ENCODE data around the gene NR1H3.

Gene NR1H3

DNA sequence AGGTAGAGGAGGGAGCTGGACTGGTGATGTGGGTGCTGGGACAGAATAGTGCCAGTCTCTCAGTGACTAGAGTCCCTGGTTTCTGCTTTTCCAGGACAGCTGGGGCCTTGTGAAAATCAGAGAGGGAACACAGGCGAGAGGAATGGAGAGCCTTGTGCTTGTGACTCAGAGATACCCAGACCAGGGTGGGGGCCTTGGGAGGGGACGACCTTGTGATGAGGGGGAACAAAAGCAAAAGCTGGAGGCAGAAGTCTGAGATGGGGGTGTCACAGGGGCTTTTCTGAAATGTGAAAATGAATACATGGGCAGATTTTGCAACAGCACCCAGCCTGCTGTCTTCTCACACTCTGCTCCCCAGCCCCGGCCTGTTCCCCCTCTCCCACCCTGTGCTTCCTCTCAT lies 3.4 kb upstream of the NR1H3 start:
- Histone ChIP-seq H3K36me3 (ENCODE audit: control insufficient read depth in 1 of 2, insufficient read depth in 2 of 2, low read depth in 1 of 2, low read length in 2 of 2) (no peaks in the 10 kb centered on the region), H3K27me3 (ENCODE audit: control insufficient read depth in 1 of 2, insufficient read depth in 1 of 2, low read length in 2 of 2) (no peaks in the 10 kb centered on the region), H3K14ac (ENCODE audit: low read length in 2 of 2) (peak overlapping the region in 1 of 2 experiments; percentile 35), H4K8ac (ENCODE audit: low read length) (peak overlapping the region; percentile 83), H3K4me1 (ENCODE audit: control insufficient read depth, insufficient read depth, low read depth, low read length) (peaks cover 28% of the 10 kb centered on the region), H2BK12ac (ENCODE audit: low read length in 2 of 2) (peak overlapping the region in 1 of 2 experiments; percentile 93), H4K91ac (ENCODE audit: low read length) (peak overlapping the region; percentile 85), H3K23ac (ENCODE audit: low read length in 2 of 2) (peak overlapping the region in 1 of 2 experiments; percentile 56), H3K9me3 (ENCODE audit: control insufficient read depth, low read length) (no peaks in the 10 kb centered on the region), H3K9ac (ENCODE audit: low read length) (peak overlapping the region; percentile 74), H2BK15ac (ENCODE audit: low read depth, poor library complexity, severe bottlenecking) (peak overlapping the region; percentile 95), H2BK5ac (ENCODE audit: low read depth, low read length, poor library complexity, severe bottlenecking) (no peak overlapping the region), H2AFZ (ENCODE audit: low read depth, low read length) (no peak overlapping the region), H3K79me1 (replicated peaks; ENCODE audit: low read length, poor library complexity, severe bottlenecking) (peaks cover 11% of the 10 kb centered on the region), H2AK5ac (ENCODE audit: low read length, severe bottlenecking) (peak overlapping the region; percentile 40), H2BK120ac (ENCODE audit: low read depth, low read length) (peak overlapping the region; percentile 57), H3K18ac (ENCODE audit: low read depth in 1 of 2, low read length in 2 of 2) (peak overlapping the region; percentile 81 to 89), H3K4ac (ENCODE audit: low read depth in 1 of 2, low read length in 2 of 2) (peak overlapping the region; percentile 47 to 73), H3K4me3 (ENCODE audit: insufficient read depth in 1 of 2, low read depth in 1 of 2, low read length in 2 of 2) (peak overlapping the region in 1 of 2 experiments; percentile 55), H3K27ac (ENCODE audit: low read length, poor library complexity, severe bottlenecking) (no peak overlapping the region), H3K4me2 (ENCODE audit: low read length, poor library complexity, severe bottlenecking) (no peak overlapping the region)
- DNase-seq = peak; percentile 62
- 49% methylated on average over 3 of the region's 3 CpGs for WGBS

DNA sequence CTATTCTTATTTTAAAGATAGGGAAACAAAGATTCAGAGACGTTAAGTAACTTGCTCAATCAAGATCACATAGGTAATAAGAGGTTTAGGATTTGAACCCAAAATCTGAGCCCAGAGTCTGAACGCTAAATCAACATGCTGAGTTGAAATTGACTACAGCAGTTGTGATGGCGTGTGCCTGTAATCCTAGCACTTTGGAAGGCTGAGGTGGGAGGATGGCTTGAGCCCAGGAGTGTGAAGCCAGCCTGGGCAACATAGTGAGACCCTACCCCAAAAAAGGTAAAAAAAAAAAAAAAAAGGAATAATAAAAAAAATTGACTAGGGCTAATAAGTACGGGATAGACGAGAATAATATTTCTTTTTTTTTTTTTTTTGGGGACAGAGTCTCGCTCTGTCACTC lies 1.4 kb upstream of the NR1H3 start:
- Histone ChIP-seq H3K4me1 (ENCODE audit: control insufficient read depth, insufficient read depth, low read depth, low read length) (peaks cover 31% of the 10 kb centered on the region), H2BK5ac (ENCODE audit: low read depth, low read length, poor library complexity, severe bottlenecking) (no peak overlapping the region), H3K27me3 (ENCODE audit: control insufficient read depth in 1 of 2, insufficient read depth in 1 of 2, low read length in 2 of 2) (no peaks in the 10 kb centered on the region), H2BK120ac (ENCODE audit: low read depth, low read length) (no peak overlapping the region), H3K4ac (ENCODE audit: low read depth in 1 of 2, low read length in 2 of 2) (no peak overlapping the region), H3K14ac (ENCODE audit: low read length in 2 of 2) (no peak overlapping the region), H2AK5ac (ENCODE audit: low read length, severe bottlenecking) (no peak overlapping the region), H3K9ac (ENCODE audit: low read length) (no peak overlapping the region), H4K8ac (ENCODE audit: low read length) (no peak overlapping the region), H3K4me2 (ENCODE audit: low read length, poor library complexity, severe bottlenecking) (no peak overlapping the region), H3K36me3 (ENCODE audit: control insufficient read depth in 1 of 2, insufficient read depth in 2 of 2, low read depth in 1 of 2, low read length in 2 of 2) (peaks cover 0 to 7% of the 10 kb centered on the region in 2 experiments), H2BK15ac (ENCODE audit: low read depth, poor library complexity, severe bottlenecking) (no peak overlapping the region), H3K9me3 (ENCODE audit: control insufficient read depth, low read length) (no peaks in the 10 kb centered on the region), H4K91ac (ENCODE audit: low read length) (no peak overlapping the region), H3K23ac (ENCODE audit: low read length in 2 of 2) (no peak overlapping the region), H3K4me3 (ENCODE audit: insufficient read depth in 1 of 2, low read depth in 1 of 2, low read length in 2 of 2) (no peak overlapping the region), H3K79me1 (replicated peaks; ENCODE audit: low read length, poor library complexity, severe bottlenecking) (peaks cover 8% of the 10 kb centered on the region), H3K27ac (ENCODE audit: low read length, poor library complexity, severe bottlenecking) (no peak overlapping the region), H3K18ac (ENCODE audit: low read depth in 1 of 2, low read length in 2 of 2) (no peak overlapping the region), H2AFZ (ENCODE audit: low read depth, low read length) (no peak overlapping the region), H2BK12ac (ENCODE audit: low read length in 2 of 2) (no peak overlapping the region)
- WGBS = 98% methylated on average over 5 of the region's 6 CpGs
- DNase-seq = no peak

DNA sequence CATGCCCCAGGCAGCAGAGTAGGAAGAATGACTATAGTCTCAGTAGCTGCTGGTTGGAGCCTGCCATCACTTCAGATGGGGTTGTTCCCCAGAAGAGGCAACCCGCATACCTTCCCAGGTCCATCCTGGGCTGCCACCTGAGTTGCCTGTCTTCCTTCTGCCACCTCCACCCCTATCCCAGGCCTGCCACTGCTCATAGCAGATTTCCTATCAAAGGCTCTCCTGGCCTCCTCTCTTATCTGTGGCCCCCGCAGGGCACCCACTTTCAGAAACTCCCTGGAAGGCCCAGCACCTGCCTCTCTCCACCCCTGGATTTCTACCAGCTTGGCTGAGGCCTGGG lies 649 bp upstream of the NR1H3 start:
- peak overlapping the region; percentile 66 for H2BK120ac ChIP-seq (ENCODE audit: low read depth, low read length)
- H2BK12ac ChIP-seq (ENCODE audit: low read length in 2 of 2) = peak overlapping the region; percentile 66 to 98
- no peaks in the 10 kb centered on the region for H3K27me3 ChIP-seq (ENCODE audit: control insufficient read depth in 1 of 2, insufficient read depth in 1 of 2, low read length in 2 of 2)
- H3K79me1 ChIP-seq (replicated peaks; ENCODE audit: low read length, poor library complexity, severe bottlenecking) = peaks cover 8% of the 10 kb centered on the region
- no peak overlapping the region for H3K4me3 ChIP-seq (ENCODE audit: insufficient read depth in 1 of 2, low read depth in 1 of 2, low read length in 2 of 2)
- DNase-seq = no peak
- H3K14ac ChIP-seq (ENCODE audit: low read length in 2 of 2) = no peak overlapping the region
- H4K8ac ChIP-seq (ENCODE audit: low read length) = peak overlapping the region; percentile 66
- H3K18ac ChIP-seq (ENCODE audit: low read depth in 1 of 2, low read length in 2 of 2) = peak overlapping the region; percentile 62 to 85
- H3K4ac ChIP-seq (ENCODE audit: low read depth in 1 of 2, low read length in 2 of 2) = peak overlapping the region; percentile 72 to 98
- H2AK5ac ChIP-seq (ENCODE audit: low read length, severe bottlenecking) = peak overlapping the region; percentile 9
- H2AFZ ChIP-seq (ENCODE audit: low read depth, low read length) = no peak overlapping the region
- 82% methylated on average over 1 of the region's 2 CpGs for WGBS
- H2BK15ac ChIP-seq (ENCODE audit: low read depth, poor library complexity, severe bottlenecking) = peak overlapping the region; percentile 92
- H3K4me1 ChIP-seq (ENCODE audit: control insufficient read depth, insufficient read depth, low read depth, low read length) = peaks cover 31% of the 10 kb centered on the region
- peak overlapping the region; percentile 69 for H3K4me2 ChIP-seq (ENCODE audit: low read length, poor library complexity, severe bottlenecking)
- no peak overlapping the region for H3K23ac ChIP-seq (ENCODE audit: low read length in 2 of 2)
- peak overlapping the region; percentile 10 for H3K27ac ChIP-seq (ENCODE audit: low read length, poor library complexity, severe bottlenecking)
- H3K9me3 ChIP-seq (ENCODE audit: control insufficient read depth, low read length) = no peaks in the 10 kb centered on the region
- peak overlapping the region; percentile 78 for H3K9ac ChIP-seq (ENCODE audit: low read length)
- peak overlapping the region; percentile 90 for H4K91ac ChIP-seq (ENCODE audit: low read length)
- peaks cover 0 to 10% of the 10 kb centered on the region in 2 experiments for H3K36me3 ChIP-seq (ENCODE audit: control insufficient read depth in 1 of 2, insufficient read depth in 2 of 2, low read depth in 1 of 2, low read length in 2 of 2)
- H2BK5ac ChIP-seq (ENCODE audit: low read depth, low read length, poor library complexity, severe bottlenecking) = no peak overlapping the region

DNA sequence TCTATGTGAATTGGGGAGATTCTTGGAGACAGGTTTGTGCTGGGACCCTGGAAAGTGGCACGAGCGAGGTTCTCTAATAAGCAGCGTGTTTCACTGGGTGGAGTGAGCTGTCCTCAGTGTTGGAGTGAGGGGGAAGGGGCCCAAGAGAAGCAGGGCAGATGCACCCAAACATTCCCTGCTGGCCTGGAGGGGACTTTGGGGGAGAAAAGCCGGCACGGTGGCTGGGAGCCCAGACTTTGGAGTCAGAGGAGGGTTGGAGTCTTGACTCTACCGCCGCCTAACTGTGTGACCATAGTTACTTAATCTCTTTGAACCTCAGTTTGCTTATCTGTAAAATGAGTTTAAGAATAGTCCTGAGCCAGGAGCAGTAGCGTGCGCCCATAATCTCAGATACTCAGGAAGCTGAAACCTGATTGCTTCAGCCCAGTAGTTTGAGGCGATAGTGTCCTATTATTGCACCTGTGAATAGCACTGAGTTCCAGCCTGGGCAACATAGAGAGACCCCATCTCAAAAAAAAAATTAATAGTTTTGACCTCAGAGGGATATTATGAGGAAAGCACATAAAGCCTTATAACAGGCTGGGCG lies 614 bp downstream of the NR1H3 start:
- no peak overlapping the region for H2AFZ ChIP-seq (ENCODE audit: low read depth, low read length)
- peak overlapping the region; percentile 78 for H3K9ac ChIP-seq (ENCODE audit: low read length)
- no peaks in the 10 kb centered on the region for H3K27me3 ChIP-seq (ENCODE audit: control insufficient read depth in 1 of 2, insufficient read depth in 1 of 2, low read length in 2 of 2)
- peaks cover 31% of the 10 kb centered on the region for H3K4me1 ChIP-seq (ENCODE audit: control insufficient read depth, insufficient read depth, low read depth, low read length)
- H4K8ac ChIP-seq (ENCODE audit: low read length) = peak overlapping the region; percentile 76
- peak overlapping the region; percentile 84 to 94 for H3K4ac ChIP-seq (ENCODE audit: low read depth in 1 of 2, low read length in 2 of 2)
- peak overlapping the region; percentile 75 for H2BK120ac ChIP-seq (ENCODE audit: low read depth, low read length)
- H3K14ac ChIP-seq (ENCODE audit: low read length in 2 of 2) = peak overlapping the region; percentile 6 to 61
- no peak overlapping the region for H2BK5ac ChIP-seq (ENCODE audit: low read depth, low read length, poor library complexity, severe bottlenecking)
- H3K79me1 ChIP-seq (replicated peaks; ENCODE audit: low read length, poor library complexity, severe bottlenecking) = peaks cover 7% of the 10 kb centered on the region
- WGBS = 84% methylated on average over 11 of the region's 11 CpGs
- peak overlapping the region; percentile 83 for H4K91ac ChIP-seq (ENCODE audit: low read length)
- H3K36me3 ChIP-seq (ENCODE audit: control insufficient read depth in 1 of 2, insufficient read depth in 2 of 2, low read depth in 1 of 2, low read length in 2 of 2) = peaks cover 0 to 10% of the 10 kb centered on the region in 2 experiments
- no peak for DNase-seq
- H3K27ac ChIP-seq (ENCODE audit: low read length, poor library complexity, severe bottlenecking) = no peak overlapping the region
- peak overlapping the region in 1 of 2 experiments; percentile 67 for H3K4me3 ChIP-seq (ENCODE audit: insufficient read depth in 1 of 2, low read depth in 1 of 2, low read length in 2 of 2)
- no peak overlapping the region for H3K23ac ChIP-seq (ENCODE audit: low read length in 2 of 2)
- peak overlapping the region; percentile 84 to 85 for H3K18ac ChIP-seq (ENCODE audit: low read depth in 1 of 2, low read length in 2 of 2)
- peak overlapping the region; percentile 43 for H2AK5ac ChIP-seq (ENCODE audit: low read length, severe bottlenecking)
- peak overlapping the region; percentile 29 to 79 for H2BK12ac ChIP-seq (ENCODE audit: low read length in 2 of 2)
- no peak overlapping the region for H2BK15ac ChIP-seq (ENCODE audit: low read depth, poor library complexity, severe bottlenecking)
- H3K4me2 ChIP-seq (ENCODE audit: low read length, poor library complexity, severe bottlenecking) = no peak overlapping the region
- no peaks in the 10 kb centered on the region for H3K9me3 ChIP-seq (ENCODE audit: control insufficient read depth, low read length)

Data from mesenchymal stem cell (in vitro differentiated cells and primary cell).